Gastroesophageal sphincter (tissue), 4 donors: ENCODE data around the gene FZR1. TPM values are rescaled to one million over a fixed set of nuclear protein-coding genes. Genes with fewer than 3 reads are reported as not detected.
"Not testable (repeated sequence)": the region's sequence is repeated elsewhere in the genome, so short reads cannot be mapped to it uniquely, and the experiment has no call there.

Experiments used
- ATAC-seq: fragments of 150-250 bp; one replicate; pipeline ENCODE4 v1.9.1; 2016; ENCODE audit warnings: mild to moderate bottlenecking, moderate library complexity
- H3K27ac ChIP-seq, 4 donors: fragments of 200-600 bp; sonication (generic) in 3 of 4; 1 replicate in 3 of 4; 2 replicates in 1 of 4; pipeline ENCODE4 v1.5.1; 2016 to 2019
- H3K27me3 ChIP-seq: fragments of 200-600 bp; sonication (generic); one replicate; pipeline ENCODE4 v1.5.1; 2019
- H3K36me3 ChIP-seq, 2 donors: fragments of 200-600 bp; sonication (generic); one replicate each; pipeline ENCODE4 v1.5.1; 2019; ENCODE audit warnings: control low read depth in 1 of 2
- H3K4me1 ChIP-seq, 3 donors: fragments of 200-600 bp; sonication (generic); 1 replicate in 2 of 3; 2 replicates in 1 of 3; pipeline ENCODE4 v1.5.1; 2016 to 2019; ENCODE audit warnings: control low read depth in 2 of 3
- H3K4me3 ChIP-seq, 2 donors: fragments of 200-600 bp; sonication (generic); one replicate each; pipeline ENCODE4 v1.5.1; 2019; ENCODE audit warnings: mild to moderate bottlenecking in 1 of 2, moderate library complexity in 1 of 2
- H3K9me3 ChIP-seq, 3 donors: fragments of 200-600 bp; sonication (generic); one replicate each; pipeline ENCODE4 v1.5.1; 2017 to 2019; ENCODE audit warnings: control low read depth in 2 of 3
- EP300 ChIP-seq: sonication (generic); formaldehyde crosslinking; IDR thresholded peaks from one replicate; pipeline ENCODE4 v1.6.1; 2017; ENCODE audit warnings: antibody characterized with exemption, mild to moderate bottlenecking
- POLR2A ChIP-seq, 2 donors: fragments of 450-650 bp; IDR thresholded peaks; one replicate each; pipeline ENCODE4 v1.6.1; 2017; ENCODE audit warnings: antibody characterized with exemption in 2 of 2, mild to moderate bottlenecking in 2 of 2, moderate library complexity in 1 of 2
- POLR2AphosphoS5 ChIP-seq: sonication (generic); formaldehyde crosslinking; IDR thresholded peaks from one replicate; pipeline ENCODE4 v1.6.1; 2017; ENCODE audit warnings: antibody characterized with exemption
- WGBS, 2 donors: methylation state at CpG; one replicate each; pipeline ENCODE4 v1.1.5; 2018; ENCODE audit warnings: low coverage in 1 of 2; 5-methylcytosine and 5-hydroxymethylcytosine counted together
- total RNA-seq, 4 donors: library from RNA; depleted of rRNA; stranded (reverse); fragments of >200 nt; gene quantifications; one replicate each; pipeline ENCODE4 v1.1.0, GENCODE V29; 2016
- TF ChIP-seq, protein P1 (sequence below), 4 experiments: fragments of 200-600 bp in 2 of 4; fragments of 450-650 bp in 2 of 4; sonication (generic) in 1 of 4; IDR thresholded peaks; one replicate each; pipeline ENCODE4 v1.5.1; 2017 to 2019; ENCODE audit warnings: antibody characterized with exemption in 4 of 4, mild to moderate bottlenecking in 2 of 4, moderate library complexity in 2 of 4

FZR1 gene
- total RNA-seq, 4 donors from 2014 or later = 17.6 to 32.9 (median 23.0) TPM

DNA sequence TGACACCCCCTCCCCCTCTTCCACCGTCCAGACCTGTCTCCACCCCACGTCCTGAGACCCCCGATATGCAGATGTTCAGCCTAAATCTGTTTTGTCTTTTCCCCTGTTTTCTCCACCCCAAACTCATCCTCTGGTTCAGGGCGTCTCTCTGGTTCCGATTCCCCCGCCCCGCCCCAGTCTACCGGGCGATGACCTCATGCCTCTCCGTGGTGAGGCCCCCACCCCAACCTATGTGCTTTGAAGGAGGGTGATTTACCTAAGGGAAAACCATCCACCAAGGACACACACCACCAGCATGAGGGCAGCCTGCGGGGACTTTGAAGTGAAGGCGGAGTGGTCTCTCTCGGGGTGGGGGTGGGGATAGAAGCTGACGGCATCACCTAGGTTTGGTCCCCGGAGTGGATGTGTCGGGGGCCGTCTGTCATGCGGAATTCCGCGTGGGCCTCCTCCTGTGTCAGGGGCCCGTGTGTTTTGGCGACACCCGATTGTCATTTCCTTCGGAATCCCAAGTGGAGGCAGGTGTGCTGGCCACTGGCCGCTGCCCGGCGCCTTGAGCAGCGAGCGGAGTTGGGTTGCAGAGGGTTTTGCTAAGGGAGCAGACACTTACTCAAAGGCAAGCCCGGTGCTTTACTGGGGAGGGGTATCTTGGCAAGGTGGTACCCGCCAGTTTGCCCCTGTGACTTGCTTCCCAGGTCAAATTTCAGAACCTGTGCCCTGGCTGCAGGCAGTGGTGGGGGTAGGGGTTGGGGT, 1.4 kb downstream of the FZR1 start:
- H3K9me3 ChIP-seq = no peaks in the 10 kb centered on the region
- peaks cover 0 to 34% of the 10 kb centered on the region in 2 donors for H3K36me3 ChIP-seq
- no peaks in the 10 kb centered on the region for H3K27me3 ChIP-seq
- peaks cover 0 to 62% (median 14%) of the 10 kb centered on the region in 3 donors for H3K4me1 ChIP-seq
- ATAC-seq = no peak
- H3K27ac ChIP-seq = peak overlapping the region in 3 of 4 donors; percentile 84 to 94 (median 85)
- TF ChIP-seq EP300 = no peak
- TF ChIP-seq, protein P1, sequence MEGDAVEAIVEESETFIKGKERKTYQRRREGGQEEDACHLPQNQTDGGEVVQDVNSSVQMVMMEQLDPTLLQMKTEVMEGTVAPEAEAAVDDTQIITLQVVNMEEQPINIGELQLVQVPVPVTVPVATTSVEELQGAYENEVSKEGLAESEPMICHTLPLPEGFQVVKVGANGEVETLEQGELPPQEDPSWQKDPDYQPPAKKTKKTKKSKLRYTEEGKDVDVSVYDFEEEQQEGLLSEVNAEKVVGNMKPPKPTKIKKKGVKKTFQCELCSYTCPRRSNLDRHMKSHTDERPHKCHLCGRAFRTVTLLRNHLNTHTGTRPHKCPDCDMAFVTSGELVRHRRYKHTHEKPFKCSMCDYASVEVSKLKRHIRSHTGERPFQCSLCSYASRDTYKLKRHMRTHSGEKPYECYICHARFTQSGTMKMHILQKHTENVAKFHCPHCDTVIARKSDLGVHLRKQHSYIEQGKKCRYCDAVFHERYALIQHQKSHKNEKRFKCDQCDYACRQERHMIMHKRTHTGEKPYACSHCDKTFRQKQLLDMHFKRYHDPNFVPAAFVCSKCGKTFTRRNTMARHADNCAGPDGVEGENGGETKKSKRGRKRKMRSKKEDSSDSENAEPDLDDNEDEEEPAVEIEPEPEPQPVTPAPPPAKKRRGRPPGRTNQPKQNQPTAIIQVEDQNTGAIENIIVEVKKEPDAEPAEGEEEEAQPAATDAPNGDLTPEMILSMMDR (IDR thresholded peaks at IDR 0.05) = no peak
- no peak for TF ChIP-seq POLR2AphosphoS5
- no peak for TF ChIP-seq POLR2A (IDR thresholded peaks at IDR 0.05)
- peak overlapping the region; percentile 65 to 94 for H3K4me3 ChIP-seq
- WGBS, 2 donors = 20 to 23% methylated on average over 4 to 5 of the region's 31 CpGs

DNA sequence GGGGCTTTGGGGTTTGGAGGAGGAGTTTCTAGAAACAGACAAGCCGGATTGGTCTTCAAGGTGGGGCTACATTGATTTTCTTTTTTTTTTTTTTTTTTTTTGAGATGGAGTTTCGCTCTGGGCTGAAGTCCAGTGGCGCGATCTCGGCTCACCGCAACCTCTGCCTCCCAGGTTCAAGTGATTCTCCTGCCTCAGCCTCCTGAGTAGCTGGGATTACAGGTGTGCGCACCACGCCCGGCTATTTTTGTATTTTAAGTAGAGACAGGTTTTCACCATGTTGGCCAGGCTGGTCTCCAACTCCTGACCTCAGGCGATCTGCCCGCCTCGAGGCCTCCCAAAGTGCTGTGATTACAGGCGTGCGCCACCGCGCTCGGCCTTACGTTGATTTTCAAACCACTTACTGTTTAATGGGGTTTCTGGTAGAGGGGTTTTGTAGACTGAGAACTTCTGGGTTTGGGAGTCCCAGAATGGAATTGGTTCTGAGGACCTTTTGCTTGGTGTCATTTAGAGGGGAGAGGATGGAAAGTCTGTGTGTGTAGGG, 2.1 kb downstream of the FZR1 start:
- not testable (repeated sequence) for H3K9me3 ChIP-seq, ATAC-seq, H3K4me3 ChIP-seq, H3K27me3 ChIP-seq
- H3K27ac ChIP-seq = peak overlapping the region in 1 of 4 donors; percentile 94
- peaks cover 0 to 68% (median 14%) of the 10 kb centered on the region in 3 donors for H3K4me1 ChIP-seq
- peaks cover 0 to 34% of the 10 kb centered on the region in 2 donors for H3K36me3 ChIP-seq
- WGBS, 2 donors = 92% methylated on average over 11 to 17 of the region's 18 CpGs

DNA sequence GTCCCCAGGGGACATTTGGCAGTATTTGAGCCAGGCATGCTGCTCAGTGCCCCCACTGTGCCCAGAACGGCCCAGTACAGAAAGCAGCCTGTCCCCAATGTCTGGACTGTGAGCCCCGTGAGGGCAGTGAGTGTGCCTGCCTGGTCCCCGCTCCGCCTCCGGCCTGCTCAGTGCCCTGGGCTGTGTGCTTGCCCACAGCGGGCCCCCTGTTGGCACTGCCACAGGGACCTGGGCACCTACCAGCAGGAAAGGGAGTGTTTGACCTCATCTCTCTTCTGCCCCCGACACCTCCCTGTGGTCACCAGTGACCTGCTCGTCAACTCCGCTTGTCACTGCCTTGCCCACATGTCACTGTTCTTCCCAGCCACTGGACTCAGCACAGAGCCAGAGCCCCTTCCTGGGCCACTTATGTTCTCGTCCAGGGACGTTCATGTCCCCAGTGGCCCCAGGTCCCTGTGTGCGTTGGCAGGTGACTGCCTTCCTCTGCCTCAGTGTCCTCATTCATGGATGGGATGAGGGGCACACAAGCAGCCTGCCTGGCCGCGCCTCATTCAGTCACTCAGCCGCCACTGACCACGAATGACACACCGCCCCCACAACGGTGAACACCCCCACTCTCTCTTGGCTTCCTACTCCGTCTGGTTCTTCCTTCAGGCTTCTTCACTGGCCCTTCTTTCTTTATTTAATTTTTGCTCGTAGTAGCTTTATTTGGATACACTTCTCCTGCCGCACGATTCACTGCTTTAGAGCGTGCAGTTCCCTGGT, 2.8 kb downstream of the FZR1 start:
- peaks cover 0 to 76% (median 14%) of the 10 kb centered on the region in 3 donors for H3K4me1 ChIP-seq
- no peak overlapping the region for H3K4me3 ChIP-seq
- no peaks in the 10 kb centered on the region for H3K27me3 ChIP-seq
- no peak for ATAC-seq
- no peak for TF ChIP-seq POLR2AphosphoS5
- TF ChIP-seq EP300 = no peak
- TF ChIP-seq, protein P1 (IDR thresholded peaks at IDR 0.05) = no peak
- TF ChIP-seq POLR2A (IDR thresholded peaks at IDR 0.05) = no peak
- peaks cover 0 to 35% of the 10 kb centered on the region in 2 donors for H3K36me3 ChIP-seq
- no peaks in the 10 kb centered on the region for H3K9me3 ChIP-seq
- 70 to 79% methylated on average over 2 to 16 of the region's 23 CpGs for WGBS, 2 donors
- peak overlapping the region in 1 of 4 donors; percentile 14 for H3K27ac ChIP-seq

DNA sequence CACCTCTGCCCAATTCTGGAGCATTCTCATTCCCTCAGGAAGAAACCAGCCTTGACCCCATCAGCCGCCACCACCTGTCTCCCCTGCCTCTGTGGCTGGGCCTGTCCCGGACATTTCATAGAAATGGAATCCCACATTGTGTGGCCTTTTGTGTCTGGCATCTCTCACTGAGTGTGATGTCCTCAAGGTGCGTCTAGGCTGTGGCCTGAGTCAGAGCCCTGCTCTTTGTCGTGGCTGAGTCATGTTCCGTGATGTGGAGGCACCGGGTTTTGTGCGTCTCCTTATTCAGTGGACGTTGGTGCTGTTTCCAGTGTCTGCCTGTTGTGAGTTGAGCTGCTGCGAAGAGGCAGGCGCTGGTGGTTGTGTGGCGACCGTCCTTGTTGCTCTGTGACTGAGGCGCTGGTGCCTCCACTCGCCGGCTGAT, 3.5 kb downstream of the FZR1 start:
- peaks cover 0 to 38% of the 10 kb centered on the region in 2 donors for H3K36me3 ChIP-seq
- no peaks in the 10 kb centered on the region for H3K27me3 ChIP-seq
- peaks cover 0 to 81% (median 14%) of the 10 kb centered on the region in 3 donors for H3K4me1 ChIP-seq
- WGBS, 2 donors = 63 to 79% methylated on average over 2 to 3 of the region's 15 CpGs
- TF ChIP-seq POLR2A (IDR thresholded peaks at IDR 0.05) (no peak), EP300 (no peak), POLR2AphosphoS5 (no peak)
- TF ChIP-seq, protein P1 (IDR thresholded peaks at IDR 0.05) = no peak
- H3K4me3 ChIP-seq = no peak overlapping the region
- no peaks in the 10 kb centered on the region for H3K9me3 ChIP-seq
- ATAC-seq = no peak
- peak overlapping the region in 1 of 4 donors; percentile 14 for H3K27ac ChIP-seq

DNA sequence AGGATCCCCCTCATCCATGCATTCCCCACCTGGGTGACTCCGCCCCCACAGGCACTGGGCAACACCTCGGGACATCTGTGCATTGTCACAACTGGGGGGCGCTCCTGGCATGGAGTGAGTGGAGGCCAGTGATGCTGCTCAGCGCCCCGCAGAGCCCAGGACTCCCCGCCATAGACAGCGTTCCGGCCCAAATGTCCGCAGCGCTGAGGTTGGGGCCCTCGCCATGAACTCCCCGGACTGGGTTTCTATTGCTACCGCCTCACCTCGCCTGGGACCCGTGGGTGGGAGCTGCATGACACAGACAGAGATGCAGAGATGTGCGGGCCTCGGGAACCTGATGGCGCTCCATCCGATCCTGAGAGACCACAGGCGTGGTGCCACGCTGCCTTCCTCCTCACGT, 4.6 kb downstream of the FZR1 start:
- no CpG with 5 or more reads among the region's 22 CpGs for WGBS, 2 donors
- TF ChIP-seq EP300 (no peak), POLR2AphosphoS5 (no peak), POLR2A (IDR thresholded peaks at IDR 0.05) (no peak)
- TF ChIP-seq, protein P1 (IDR thresholded peaks at IDR 0.05) = no peak
- no peaks in the 10 kb centered on the region for H3K27me3 ChIP-seq
- H3K4me3 ChIP-seq = no peak overlapping the region
- H3K4me1 ChIP-seq = peaks cover 0 to 75% (median 9%) of the 10 kb centered on the region in 3 donors
- no peak overlapping the region for H3K27ac ChIP-seq
- peaks cover 0 to 38% of the 10 kb centered on the region in 2 donors for H3K36me3 ChIP-seq
- no peak for ATAC-seq
- H3K9me3 ChIP-seq = no peaks in the 10 kb centered on the region
